SK-N-SH (cell line): Measurements from ENCODE around the gene RNF111. TPM values are rescaled to one million over a fixed set of nuclear protein-coding genes. Genes with fewer than 3 reads are reported as not detected.

Experiments used
- CTCF ChIA-PET: fragments of 300-600, 350-600 bp; formaldehyde crosslinking; extraction: SDS; loops from one replicate; lab custom pipeline; 2021; lab: Yijun Ruan, JAX
- POLR2A ChIA-PET: fragments of 350-600 bp; sonication (Branson Sonifier 250); formaldehyde crosslinking; extraction: SDS; loops from one replicate; lab custom pipeline; 2020; ENCODE audit warnings: antibody characterized with exemption, inconsistent platforms; lab: Yijun Ruan, JAX
- DNase-seq: peaks from one replicate; pipeline ENCODE4 v3.0.0; 2012
- H2AFZ ChIP-seq: fragments of 200-600 bp; sonication (generic); 2 replicates; pipeline ENCODE4 v1.8.1; 2016; ENCODE audit warnings: antibody characterized with exemption, mild to moderate bottlenecking, low read depth
- H3F3A ChIP-seq: fragments of 200-600 bp; sonication (generic); replicated peaks from 2 replicates; pipeline ENCODE3; 2016; ENCODE audit warnings: antibody characterized with exemption, mild to moderate bottlenecking; ENCODE audit not compliant: insufficient read depth
- H3K27ac ChIP-seq, 2 experiments: fragments of 200-500 bp in 1 of 2; fragments of 200-600 bp in 1 of 2; sonication (Bioruptor generic) in 1 of 2; sonication (generic), shearing (Covaris generic) in 1 of 2; 2 replicates each; pipeline versions ENCODE4 v1.5.1 to v1.6.1; 2014 to 2016; ENCODE audit warnings: low read depth in 2 of 2, inconsistent platforms in 1 of 2, low read length in 1 of 2, mild to moderate bottlenecking in 1 of 2, mixed read lengths in 1 of 2
- H3K27me3 ChIP-seq: fragments of 200-600 bp; sonication (generic), shearing (Covaris generic); 2 replicates; pipeline ENCODE4 v1.6.1; 2016; ENCODE audit warnings: mixed run types; ENCODE audit not compliant: insufficient read depth
- H3K36me3 ChIP-seq, 2 experiments: fragments of 200-500 bp in 1 of 2; fragments of 200-600 bp in 1 of 2; sonication (Bioruptor generic) in 1 of 2; sonication (generic) in 1 of 2; replicated peaks in 1 of 2; 2 replicates each; pipeline versions ENCODE3 to v1.5.1; 2014 to 2016; ENCODE audit warnings: low read length in 1 of 2, mild to moderate bottlenecking in 1 of 2; ENCODE audit not compliant: insufficient read depth in 2 of 2, control insufficient read depth in 1 of 2
- H3K4me1 ChIP-seq, 2 experiments: fragments of 200-500 bp in 1 of 2; fragments of 200-600 bp in 1 of 2; sonication (Bioruptor generic) in 1 of 2; sonication (generic), shearing (Covaris generic) in 1 of 2; 2 replicates each; pipeline versions ENCODE4 v1.5.1 to v1.6.1; 2014 to 2016; ENCODE audit warnings: low read depth in 1 of 2, low read length in 1 of 2, mixed run types in 1 of 2; ENCODE audit not compliant: insufficient read depth in 2 of 2, control insufficient read depth in 1 of 2
- H3K4me2 ChIP-seq: fragments of 200-600 bp; sonication (generic), shearing (Covaris generic); 2 replicates; pipeline ENCODE4 v1.6.1; 2017; ENCODE audit warnings: mixed run types
- H3K4me3 ChIP-seq, 2 experiments: fragments of 200-500 bp in 1 of 2; fragments of 200-600 bp in 1 of 2; sonication (Bioruptor generic) in 1 of 2; sonication (generic), shearing (Covaris generic) in 1 of 2; 2 replicates each; pipeline versions ENCODE4 v1.5.1 to v1.8.1; 2014 to 2016; ENCODE audit warnings: low read depth in 2 of 2, inconsistent platforms in 1 of 2, low read length in 1 of 2, mild to moderate bottlenecking in 1 of 2, mixed read lengths in 1 of 2, moderate library complexity in 1 of 2
- H3K79me2 ChIP-seq: fragments of 200-600 bp; sonication (generic); 2 replicates; pipeline ENCODE4 v1.8.1; 2017; ENCODE audit warnings: mild to moderate bottlenecking; ENCODE audit not compliant: insufficient read depth
- H3K9ac ChIP-seq: fragments of 200-600 bp; sonication (generic); 2 replicates; pipeline ENCODE4 v1.6.1; 2017; ENCODE audit warnings: mixed run types
- H3K9me2 ChIP-seq: fragments of 200-600 bp; sonication (generic); 2 replicates; pipeline ENCODE4 v1.6.1; 2017; ENCODE audit warnings: mixed run types
- H3K9me3 ChIP-seq: fragments of 200-600 bp; sonication (generic); 2 replicates; pipeline ENCODE4 v1.6.1; 2017; ENCODE audit warnings: mixed run types, mild to moderate bottlenecking, moderate library complexity
- H4K20me1 ChIP-seq: fragments of 200-600 bp; sonication (generic); 2 replicates; pipeline ENCODE4 v1.6.1; 2017; ENCODE audit warnings: mild to moderate bottlenecking, mixed run types; ENCODE audit not compliant: insufficient read depth
- EZH2phosphoT487 ChIP-seq: fragments of 200-600 bp; sonication (generic); IDR thresholded peaks from 2 replicates; pipeline ENCODE4 v1.6.1; 2017; ENCODE audit warnings: low read depth, mixed run types, mild to moderate bottlenecking, antibody characterized with exemption, moderate library complexity, borderline replicate concordance
- FOSL2 ChIP-seq: IDR thresholded peaks from 2 replicates; pipeline ENCODE4 v1.4.0; 2012; ENCODE audit warnings: low read depth, mild to moderate bottlenecking, moderate library complexity, borderline replicate concordance
- FOXJ3 ChIP-seq: sonication (generic); formaldehyde crosslinking; IDR thresholded peaks from 2 replicates; pipeline ENCODE4 v1.5.1; 2020; ENCODE audit warnings: mild to moderate bottlenecking, missing genetic modification reagents
- GABPA ChIP-seq: IDR thresholded peaks from 2 replicates; pipeline ENCODE4 v1.4.0; 2012; ENCODE audit warnings: low read depth, mild to moderate bottlenecking
- GATA2 ChIP-seq: sonication (generic); formaldehyde crosslinking; IDR thresholded peaks from 2 replicates; pipeline ENCODE4 v1.5.0; 2020; ENCODE audit warnings: mild to moderate bottlenecking, missing genetic modification reagents
- JUND ChIP-seq: IDR thresholded peaks from 2 replicates; pipeline ENCODE4 v1.4.0; 2012
- MEF2A ChIP-seq: IDR thresholded peaks from 2 replicates; pipeline ENCODE4 v1.4.0; 2012; ENCODE audit warnings: low read depth, borderline replicate concordance
- MXI1 ChIP-seq: IDR thresholded peaks from 2 replicates; pipeline ENCODE4 v1.6.1; 2012; ENCODE audit warnings: mild to moderate bottlenecking, low read depth, low read length, improper control_type of control experiment
- NFIC ChIP-seq: IDR thresholded peaks from 2 replicates; pipeline ENCODE4 v1.4.0; 2012; ENCODE audit warnings: borderline replicate concordance
- POLR2AphosphoS5 ChIP-seq: IDR thresholded peaks from 2 replicates; pipeline ENCODE4 v1.6.1; 2012; ENCODE audit warnings: low read depth, low read length
- RAD21 ChIP-seq: IDR thresholded peaks from 2 replicates; pipeline ENCODE4 v1.6.1; 2012; ENCODE audit warnings: mild to moderate bottlenecking, low read length
- TAF1 ChIP-seq: IDR thresholded peaks from 2 replicates; pipeline ENCODE4 v1.6.1; 2012; ENCODE audit warnings: low read depth, mild to moderate bottlenecking, low read length, moderate library complexity, borderline replicate concordance
- USF2 ChIP-seq: fragments of 150-350 bp; IDR thresholded peaks from 2 replicates; pipeline ENCODE4 v1.6.1; 2017; ENCODE audit warnings: antibody characterized with exemption, low read length, low read depth, borderline replicate concordance
- ZBTB33 ChIP-seq: IDR thresholded peaks from 2 replicates; pipeline ENCODE4 v1.4.0; 2012; ENCODE audit warnings: low read depth, borderline replicate concordance
- WGBS: methylation state at CpG from one replicate; pipeline ENCODE4 v1.1.6; 2017; ENCODE audit warnings: low lambda C conversion rate; 5-methylcytosine and 5-hydroxymethylcytosine counted together
- polyA plus RNA-seq, 3 experiments: library from polyadenylated mRNA; depleted of rRNA; stranded (reverse); fragments of >200 nt; gene quantifications; 2 replicates each; pipeline ENCODE4 v1.2.3, GENCODE V29; 2012
- TF ChIP-seq, protein P1 (sequence below): IDR thresholded peaks from 2 replicates; pipeline ENCODE4 v1.4.0; 2012; ENCODE audit warnings: low read depth
- TF ChIP-seq, protein P2 (sequence below): IDR thresholded peaks from 2 replicates; pipeline ENCODE4 v1.6.1; 2012; ENCODE audit warnings: mild to moderate bottlenecking, low read depth, low read length, moderate library complexity

Gene RNF111
- polyA plus RNA-seq, 1 of the 3 experiments (the other 2 are of a cell fraction) = 16.5 TPM

- Histone ChIP-seq H3K79me2 (peaks cover 95% of the 10 kb centered on the region), H2AFZ (no peak overlapping the region), H3K4me3 (no peak overlapping the region), H3K4me1 (0 out of 4 replicates have a peak, but pooled peaks cover 0 to 5% of the 10 kb centered on the region in 2 experiments), H3K9me3 (no peaks in the 10 kb centered on the region), H3K4me2 (no peak overlapping the region), H4K20me1 (peaks cover 35% of the 10 kb centered on the region), H3K9ac (no peak overlapping the region), H3K9me2 (no peaks in the 10 kb centered on the region), H3K36me3 (peaks cover 0 to 9% of the 10 kb centered on the region in 2 experiments), H3K27me3 (no peaks in the 10 kb centered on the region), H3K27ac (no peak overlapping the region), H3F3A (peaks cover 2% of the 10 kb centered on the region)
- POLR2A ChIA-PET = no interaction called here
- DNase-seq = no peak
- no peak for TF ChIP-seq MEF2A
- no peak for TF ChIP-seq RAD21
- no peak for TF ChIP-seq GABPA
- TF ChIP-seq POLR2AphosphoS5 = no peak
- TF ChIP-seq FOSL2 = no peak
- no peak for TF ChIP-seq ZBTB33
- no peak for TF ChIP-seq JUND
- TF ChIP-seq NFIC = no peak
- no peak for TF ChIP-seq FOXJ3 (CRISPR knock-in tag)
- no peak for TF ChIP-seq USF2
- no peak for TF ChIP-seq GATA2 (CRISPR knock-in tag)
- no peak for TF ChIP-seq MXI1
- TF ChIP-seq EZH2phosphoT487 = no peak
- TF ChIP-seq, protein P1, sequence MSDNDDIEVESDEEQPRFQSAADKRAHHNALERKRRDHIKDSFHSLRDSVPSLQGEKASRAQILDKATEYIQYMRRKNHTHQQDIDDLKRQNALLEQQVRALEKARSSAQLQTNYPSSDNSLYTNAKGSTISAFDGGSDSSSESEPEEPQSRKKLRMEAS = no peak
- TF ChIP-seq, protein P2, sequence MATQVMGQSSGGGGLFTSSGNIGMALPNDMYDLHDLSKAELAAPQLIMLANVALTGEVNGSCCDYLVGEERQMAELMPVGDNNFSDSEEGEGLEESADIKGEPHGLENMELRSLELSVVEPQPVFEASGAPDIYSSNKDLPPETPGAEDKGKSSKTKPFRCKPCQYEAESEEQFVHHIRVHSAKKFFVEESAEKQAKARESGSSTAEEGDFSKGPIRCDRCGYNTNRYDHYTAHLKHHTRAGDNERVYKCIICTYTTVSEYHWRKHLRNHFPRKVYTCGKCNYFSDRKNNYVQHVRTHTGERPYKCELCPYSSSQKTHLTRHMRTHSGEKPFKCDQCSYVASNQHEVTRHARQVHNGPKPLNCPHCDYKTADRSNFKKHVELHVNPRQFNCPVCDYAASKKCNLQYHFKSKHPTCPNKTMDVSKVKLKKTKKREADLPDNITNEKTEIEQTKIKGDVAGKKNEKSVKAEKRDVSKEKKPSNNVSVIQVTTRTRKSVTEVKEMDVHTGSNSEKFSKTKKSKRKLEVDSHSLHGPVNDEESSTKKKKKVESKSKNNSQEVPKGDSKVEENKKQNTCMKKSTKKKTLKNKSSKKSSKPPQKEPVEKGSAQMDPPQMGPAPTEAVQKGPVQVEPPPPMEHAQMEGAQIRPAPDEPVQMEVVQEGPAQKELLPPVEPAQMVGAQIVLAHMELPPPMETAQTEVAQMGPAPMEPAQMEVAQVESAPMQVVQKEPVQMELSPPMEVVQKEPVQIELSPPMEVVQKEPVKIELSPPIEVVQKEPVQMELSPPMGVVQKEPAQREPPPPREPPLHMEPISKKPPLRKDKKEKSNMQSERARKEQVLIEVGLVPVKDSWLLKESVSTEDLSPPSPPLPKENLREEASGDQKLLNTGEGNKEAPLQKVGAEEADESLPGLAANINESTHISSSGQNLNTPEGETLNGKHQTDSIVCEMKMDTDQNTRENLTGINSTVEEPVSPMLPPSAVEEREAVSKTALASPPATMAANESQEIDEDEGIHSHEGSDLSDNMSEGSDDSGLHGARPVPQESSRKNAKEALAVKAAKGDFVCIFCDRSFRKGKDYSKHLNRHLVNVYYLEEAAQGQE = no peak
- no peak for TF ChIP-seq TAF1
- CTCF ChIA-PET = no interaction called here
- 100% methylated on average over 1 of the region's 1 CpG for WGBS
Observed at GRCh38 chr15:59014068-59014467, 26.6 kb downstream of the RNF111 start.
